ENCODE measurements around the gene SORCS1.

SORCS1 gene

DNA sequence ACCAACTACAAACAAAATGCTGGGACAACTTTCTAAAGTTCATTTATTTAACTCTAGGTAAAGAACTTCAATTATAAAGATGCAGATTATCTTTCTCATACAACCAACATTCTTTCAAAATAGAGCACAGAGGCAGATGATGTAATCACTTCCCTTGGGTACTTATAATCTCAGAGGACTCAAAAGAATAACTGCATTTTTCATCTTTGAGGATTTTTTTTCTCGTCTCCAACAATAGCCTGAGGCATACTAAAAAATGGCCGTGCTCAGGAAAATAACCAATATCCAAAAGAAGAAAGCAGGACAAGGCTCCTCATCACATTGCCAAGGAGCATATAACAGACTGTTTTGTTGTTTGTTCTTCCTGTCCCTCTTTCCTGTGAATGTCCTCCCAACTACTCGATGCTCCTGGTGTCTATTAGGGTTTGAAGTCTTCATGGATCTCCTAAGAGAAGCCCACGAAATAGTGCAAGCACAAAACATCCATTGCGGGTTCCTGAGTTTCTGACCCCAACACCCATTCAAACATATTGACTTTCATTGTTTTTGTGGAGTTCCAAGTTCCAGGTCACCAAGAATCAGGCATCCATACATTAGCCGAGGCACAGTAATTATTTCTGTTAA lies 182.9 kb downstream of the SORCS1 start:
- TF ChIP-seq MAX (IDR thresholded peaks at IDR 0.05; ENCODE audit: low read depth, low read length) (no peak), POLR2A (IDR thresholded peaks at IDR 0.05; ENCODE audit: extremely low read depth, insufficient read length) (no peak), MYC (IDR thresholded peaks at IDR 0.05; ENCODE audit: low read depth, low read length) (no peak), CTCF (IDR thresholded peaks at IDR 0.05; ENCODE audit: low read depth, low read length) (no peak)
- no peak for DNase-seq (ENCODE audit: low read depth)
- no peak overlapping the region for H3K4me3 ChIP-seq (ENCODE audit: low read depth, low read length)

GRCh38 chr10:106980495-106981451 lies 183.7 kb downstream of the SORCS1 start:
- no peak overlapping the region for H3K4me3 ChIP-seq (ENCODE audit: low read depth, low read length)
- TF ChIP-seq MYC (IDR thresholded peaks at IDR 0.05; ENCODE audit: low read depth, low read length) = no peak
- no peak for TF ChIP-seq CTCF (IDR thresholded peaks at IDR 0.05; ENCODE audit: low read depth, low read length)
- no peak for TF ChIP-seq MAX (IDR thresholded peaks at IDR 0.05; ENCODE audit: low read depth, low read length)
- TF ChIP-seq POLR2A (IDR thresholded peaks at IDR 0.05; ENCODE audit: extremely low read depth, insufficient read length) = no peak
- DNase-seq (ENCODE audit: low read depth) = no peak

DNA sequence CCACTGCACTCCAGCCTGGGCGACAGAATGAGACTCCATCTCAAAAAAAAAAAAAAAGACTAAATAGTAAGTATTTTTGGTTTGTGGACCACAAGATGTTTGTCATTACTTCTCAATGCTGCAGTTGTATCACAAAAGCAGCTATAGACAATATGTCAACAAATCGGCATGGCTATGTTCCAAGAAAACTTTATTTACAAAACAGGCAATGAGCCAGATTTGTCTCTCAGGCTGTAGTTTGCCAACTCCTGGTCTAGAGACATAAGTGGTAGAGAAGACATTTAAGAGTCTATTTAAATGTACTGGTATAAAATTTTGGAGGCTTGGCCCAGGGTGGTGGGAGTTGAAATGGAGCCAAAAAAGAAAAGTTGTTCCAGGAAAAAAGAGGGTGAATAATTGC lies 185.8 kb downstream of the SORCS1 start:
- no peak for TF ChIP-seq MAX (IDR thresholded peaks at IDR 0.05; ENCODE audit: low read depth, low read length)
- TF ChIP-seq MYC (IDR thresholded peaks at IDR 0.05; ENCODE audit: low read depth, low read length) = no peak
- no peak for TF ChIP-seq POLR2A (IDR thresholded peaks at IDR 0.05; ENCODE audit: extremely low read depth, insufficient read length)
- TF ChIP-seq CTCF (IDR thresholded peaks at IDR 0.05; ENCODE audit: low read depth, low read length) = no peak
- H3K4me3 ChIP-seq (ENCODE audit: low read depth, low read length) = no peak overlapping the region
- no peak for DNase-seq (ENCODE audit: low read depth)

- TF ChIP-seq MYC (IDR thresholded peaks at IDR 0.05; ENCODE audit: low read depth, low read length) (no peak), POLR2A (IDR thresholded peaks at IDR 0.05; ENCODE audit: extremely low read depth, insufficient read length) (no peak), MAX (IDR thresholded peaks at IDR 0.05; ENCODE audit: low read depth, low read length) (no peak), CTCF (IDR thresholded peaks at IDR 0.05; ENCODE audit: low read depth, low read length) (no peak)
- no peak overlapping the region for H3K4me3 ChIP-seq (ENCODE audit: low read depth, low read length)
- DNase-seq (ENCODE audit: low read depth) = no peak
Observed at GRCh38 chr10:106973716-106974115, 190.8 kb downstream of the SORCS1 start.

GRCh38 chr10:106973288-106973687 lies 191.2 kb downstream of the SORCS1 start:
- no peak for DNase-seq (ENCODE audit: low read depth)
- no peak for TF ChIP-seq MYC (IDR thresholded peaks at IDR 0.05; ENCODE audit: low read depth, low read length)
- H3K4me3 ChIP-seq (ENCODE audit: low read depth, low read length) = no peak overlapping the region

DNA sequence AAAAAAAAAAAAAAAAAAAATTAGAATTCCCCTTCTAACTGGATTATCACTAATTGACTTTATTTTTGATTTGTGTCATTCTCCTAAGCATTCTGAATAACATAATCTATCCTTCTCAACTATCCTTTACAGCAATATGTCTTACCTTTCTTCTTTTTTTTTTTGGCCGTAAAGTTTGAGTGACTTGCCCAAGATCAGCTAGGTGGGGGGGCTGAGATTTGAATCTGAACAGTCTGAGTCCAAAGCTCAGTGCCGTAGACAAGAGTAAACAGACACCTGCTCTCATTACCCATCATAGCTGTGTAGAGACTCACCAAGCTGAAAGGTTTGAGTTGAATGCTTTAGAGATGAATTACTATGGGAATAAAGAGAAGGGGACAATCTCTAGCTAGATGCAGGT lies 192.1 kb downstream of the SORCS1 start:
- DNase-seq (ENCODE audit: low read depth) = no peak
- H3K4me3 ChIP-seq (ENCODE audit: low read depth, low read length) = no peak overlapping the region
- TF ChIP-seq MAX (IDR thresholded peaks at IDR 0.05; ENCODE audit: low read depth, low read length) = no peak
- no peak for TF ChIP-seq MYC (IDR thresholded peaks at IDR 0.05; ENCODE audit: low read depth, low read length)
- TF ChIP-seq CTCF (IDR thresholded peaks at IDR 0.05; ENCODE audit: low read depth, low read length) = no peak
- TF ChIP-seq POLR2A (IDR thresholded peaks at IDR 0.05; ENCODE audit: extremely low read depth, insufficient read length) = no peak

Measured in NB4 (cell line).